Germinal center (tissue), 1 donor: ENCODE data around the gene TRPV4.

Experiments
- DNase-seq: peaks from one replicate; pipeline ENCODE4 v3.0.0; 2012; ENCODE audit warnings: mixed read lengths, low spot score

The TRPV4 gene

DNA sequence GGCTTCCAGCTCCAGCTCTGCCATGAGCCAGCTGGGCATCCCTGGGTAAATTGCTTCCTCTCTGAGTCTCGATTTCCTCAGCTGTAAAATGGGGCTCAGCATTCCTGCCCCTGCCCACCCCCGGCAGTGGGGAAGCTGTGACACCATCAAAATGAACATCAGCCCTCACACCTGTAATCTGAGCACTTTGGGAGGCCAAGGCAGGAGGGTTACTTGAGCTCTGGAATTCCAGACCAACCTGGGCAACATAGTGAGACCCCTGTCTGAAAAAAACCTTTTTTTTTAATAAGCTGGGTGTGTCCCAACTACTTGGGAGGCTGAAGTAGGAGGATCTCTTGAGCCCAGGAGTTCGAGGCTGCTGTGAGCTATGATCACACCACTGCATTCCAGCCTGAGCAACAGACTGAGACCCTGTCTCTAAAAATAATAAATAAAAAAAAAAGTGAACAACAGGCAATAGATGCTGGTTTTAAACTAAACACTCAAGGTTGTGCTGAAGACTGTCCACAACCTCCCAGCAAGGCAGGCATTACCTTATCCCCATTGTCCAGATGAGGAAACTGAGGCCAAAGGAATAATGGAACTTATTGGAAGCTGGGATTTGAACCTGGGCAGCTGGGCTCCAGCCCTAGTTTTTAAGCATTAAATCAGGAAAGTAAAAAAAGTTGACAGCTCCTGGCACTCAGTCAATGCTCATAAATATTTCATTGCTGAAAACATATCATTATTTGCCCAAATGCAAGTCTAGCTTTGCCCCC, 4.3 kb downstream of the TRPV4 start:
- DNase-seq, result no peak

DNA sequence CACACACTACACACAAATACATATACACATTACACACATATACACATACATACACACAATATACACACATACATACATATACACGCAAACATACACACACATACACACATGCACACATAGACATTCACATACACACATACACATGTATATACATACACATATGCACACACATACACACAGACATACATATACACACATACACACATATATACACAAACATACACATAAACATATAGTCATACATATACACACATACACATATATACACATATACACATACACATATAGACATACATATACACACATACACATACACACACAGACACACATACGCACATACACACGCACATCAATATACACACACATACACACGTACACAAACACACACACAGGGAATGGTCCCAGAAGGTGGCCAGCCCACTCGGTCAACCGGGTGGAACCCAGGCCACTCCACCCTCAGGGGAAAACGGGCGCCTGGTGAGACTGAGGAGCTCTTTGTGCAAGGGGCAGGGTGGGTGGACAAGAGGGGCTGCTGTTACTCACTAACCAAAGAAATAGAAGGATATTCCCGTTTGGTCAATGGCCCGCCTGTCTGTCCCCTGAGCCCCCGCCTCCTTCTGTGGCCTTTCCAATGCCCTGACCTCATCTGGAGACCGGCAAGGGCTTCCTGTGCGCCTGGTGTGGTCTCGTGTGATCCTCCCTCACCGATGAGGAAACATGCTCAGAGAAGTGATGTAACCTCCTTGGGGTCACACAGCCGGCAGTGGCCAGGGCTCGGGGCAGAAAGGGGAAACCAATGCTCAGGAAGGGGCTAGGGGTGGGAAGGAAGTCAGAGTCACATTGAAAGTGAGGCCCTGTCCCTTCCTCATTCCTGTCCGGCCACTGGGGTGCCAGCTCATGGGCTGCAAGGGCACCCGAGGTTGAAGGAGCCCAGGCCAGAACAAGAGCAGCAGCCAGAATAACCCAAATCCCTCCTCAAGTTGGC, 5.3 kb downstream of the TRPV4 start:
- DNase-seq, result no peak

GRCh38 chr12:109827080-109827479, 6.1 kb downstream of the TRPV4 start:
- no peak for DNase-seq

- no peak for DNase-seq
Measured at GRCh38 chr12:109824731-109825130, 8.5 kb downstream of the TRPV4 start.

GRCh38 chr12:109822951-109823411, 10.2 kb downstream of the TRPV4 start:
- DNase-seq, result no peak

DNA sequence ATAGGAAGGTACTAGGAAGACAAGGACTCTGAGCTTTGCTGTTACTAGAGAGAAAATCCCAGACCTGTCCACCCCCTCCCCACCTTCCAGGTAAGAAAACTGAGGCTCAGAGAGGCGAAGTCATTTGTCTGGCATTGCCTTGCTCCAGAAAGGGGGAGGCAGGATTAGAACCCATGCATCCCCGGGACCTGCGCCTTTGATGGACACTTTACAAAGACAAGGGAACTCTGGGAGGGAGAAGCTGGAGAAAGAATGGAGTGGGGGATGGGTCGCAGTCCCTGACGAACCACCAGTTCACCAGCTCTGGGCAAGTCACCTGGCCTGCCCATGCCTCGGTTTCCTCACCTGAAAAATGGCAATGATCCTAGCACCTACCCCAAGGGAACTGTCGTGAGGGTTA, 10.8 kb downstream of the TRPV4 start:
- no peak for DNase-seq

DNA sequence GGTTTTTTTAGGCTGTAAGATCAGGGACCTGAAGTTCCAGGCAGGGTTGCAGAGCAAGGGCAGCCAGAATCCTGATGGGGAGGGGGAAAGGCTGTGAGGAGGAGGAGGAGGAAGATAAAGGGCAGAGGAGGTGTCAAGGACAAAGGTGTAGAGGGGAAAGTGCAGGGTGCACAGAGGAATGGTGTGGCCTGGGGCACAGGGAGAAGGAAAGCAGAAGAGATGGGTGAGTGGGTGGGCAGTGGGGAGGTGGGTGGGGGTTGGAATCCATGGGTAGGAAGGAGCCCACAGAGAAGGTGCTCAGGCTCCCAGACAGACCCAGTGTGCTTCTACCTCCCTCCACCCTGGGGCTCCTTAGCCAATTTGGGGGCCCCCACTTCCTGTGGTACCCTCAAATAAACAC, 11.2 kb downstream of the TRPV4 start:
- DNase-seq, result no peak

DNA sequence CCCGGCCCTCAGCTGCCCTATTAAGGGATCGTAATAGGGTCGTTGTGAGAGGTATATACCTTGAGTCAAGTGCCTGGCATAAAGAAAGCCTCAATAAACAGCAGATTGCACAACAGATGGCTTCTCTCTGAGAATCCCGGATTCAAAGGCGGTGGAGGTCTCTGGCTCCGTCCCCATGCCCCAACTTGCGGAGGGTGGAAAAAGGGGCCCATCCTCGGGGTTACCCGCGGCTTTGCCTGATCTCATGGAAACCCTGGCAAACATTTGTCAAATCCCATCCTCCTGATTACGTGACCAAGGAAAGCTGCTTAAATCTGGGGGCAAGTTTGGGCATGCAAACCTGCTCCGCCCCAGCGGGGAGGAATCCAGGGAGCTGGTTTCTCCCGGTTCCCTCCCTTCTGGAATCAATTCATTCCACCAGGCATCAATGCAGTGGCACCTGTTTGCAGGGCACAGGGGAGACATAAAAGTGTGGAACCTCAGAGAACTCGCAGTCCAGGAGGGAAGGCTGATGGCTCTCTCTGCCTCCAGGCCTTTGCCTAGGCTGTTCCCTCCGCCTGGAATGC, 12.3 kb downstream of the TRPV4 start:
- no peak for DNase-seq

- DNase-seq, result no peak
Measured at GRCh38 chr12:109818905-109819500, 14.2 kb downstream of the TRPV4 start.

GRCh38 chr12:109818253-109818652, 14.9 kb downstream of the TRPV4 start:
- no peak for DNase-seq

- no peak for DNase-seq
Measured at GRCh38 chr12:109817627-109818231, 15.5 kb downstream of the TRPV4 start.

DNA sequence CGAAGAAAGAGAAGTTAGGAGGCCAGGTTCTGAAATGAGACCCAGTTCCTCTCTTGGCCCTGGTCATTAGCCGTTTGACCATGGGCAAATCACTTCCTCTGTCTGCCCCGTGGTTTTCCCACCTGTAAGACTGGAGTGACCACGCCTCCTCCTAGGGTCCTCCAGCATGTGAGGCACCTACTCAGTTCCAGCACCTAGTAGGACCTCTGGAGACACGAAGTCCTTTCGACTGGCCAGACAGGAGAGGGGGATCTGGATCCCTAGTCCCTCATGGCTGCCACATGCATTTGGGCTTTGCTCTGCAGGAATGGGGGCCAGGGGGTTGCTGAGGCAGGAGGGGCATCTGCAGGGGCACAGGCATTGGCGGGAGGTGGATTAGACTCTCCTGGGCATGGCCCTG, 16.3 kb downstream of the TRPV4 start:
- DNase-seq, result no peak

DNA sequence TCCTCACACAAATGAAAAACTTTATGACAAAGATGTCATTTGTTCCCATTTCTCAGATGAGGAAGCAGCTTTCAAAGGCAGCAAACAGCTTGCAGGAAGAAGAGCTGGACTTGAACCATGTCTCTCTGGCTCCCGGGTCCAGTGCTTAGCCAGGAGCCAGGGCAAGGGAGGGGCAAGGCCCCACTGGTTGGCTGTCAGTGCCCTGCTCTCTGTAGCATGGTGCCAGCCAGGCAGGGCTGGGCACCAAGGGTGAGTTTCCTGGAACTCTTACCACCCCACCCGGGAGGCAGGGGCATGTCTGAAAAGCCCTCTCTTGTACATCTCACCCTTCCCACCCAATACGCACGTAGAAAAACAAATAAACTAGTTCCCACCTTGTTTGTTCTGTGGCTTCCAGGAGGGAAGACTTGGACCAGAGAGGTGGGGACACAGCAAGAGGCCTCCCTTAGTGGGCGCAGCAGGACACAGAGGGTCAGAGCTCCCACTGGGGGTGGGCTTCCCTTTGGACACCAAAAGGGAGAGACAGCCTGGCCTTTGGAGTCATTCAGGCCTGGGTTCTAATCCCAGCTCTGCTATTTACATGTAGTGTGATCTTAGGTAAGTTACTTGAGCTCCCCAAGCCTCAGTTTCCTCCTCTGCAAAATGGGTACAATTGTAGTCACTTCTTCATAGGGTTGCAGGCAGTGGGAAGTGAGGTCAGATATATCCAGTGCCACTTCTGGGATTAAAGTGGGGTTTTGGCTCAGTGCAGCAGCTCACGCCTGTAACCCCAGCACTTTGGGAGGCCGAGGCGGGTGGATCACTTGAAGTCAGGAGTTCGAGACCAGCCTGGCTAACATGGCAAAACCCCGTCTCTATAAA, 17.2 kb downstream of the TRPV4 start:
- DNase-seq, result no peak

- DNase-seq, result no peak
Measured at GRCh38 chr12:109815225-109815624, 18.0 kb downstream of the TRPV4 start.

GRCh38 chr12:109814600-109815150, 18.5 kb downstream of the TRPV4 start:
- DNase-seq, result no peak

- DNase-seq, result no peak
Measured at GRCh38 chr12:109813810-109814416, 19.3 kb downstream of the TRPV4 start.

GRCh38 chr12:109811624-109811995, 21.6 kb downstream of the TRPV4 start:
- no peak for DNase-seq

DNA sequence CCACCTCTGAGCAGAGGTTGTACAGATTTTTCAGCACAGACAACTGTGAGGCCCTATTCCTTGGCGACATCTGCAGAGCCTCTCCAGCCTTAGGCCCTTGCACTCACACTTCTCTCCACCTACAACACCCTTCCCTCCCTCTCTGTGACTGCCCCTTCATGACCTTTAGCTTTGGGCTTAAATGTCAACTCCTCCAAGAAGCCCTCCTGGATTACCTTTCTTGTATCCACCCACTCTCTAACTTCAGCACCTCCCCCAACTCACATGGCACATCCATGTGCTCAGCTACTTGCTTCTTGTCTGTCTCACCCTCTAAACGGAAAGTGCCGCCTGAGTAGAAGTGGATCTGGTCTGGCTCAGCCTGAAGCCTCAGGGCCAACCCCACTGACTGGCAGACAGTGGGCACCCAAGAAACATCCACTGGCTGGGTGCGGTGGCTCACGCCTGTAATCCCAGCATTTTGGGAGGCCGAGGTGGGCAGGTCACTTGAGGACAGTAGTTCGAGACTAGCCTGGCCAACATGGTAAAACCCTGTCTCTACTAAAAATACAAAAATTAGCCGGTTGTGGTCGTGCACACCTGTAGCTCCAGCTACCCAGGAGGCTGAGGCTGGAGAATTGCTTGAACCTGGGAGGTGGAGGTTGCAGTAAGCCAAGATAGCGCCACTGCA, 22.1 kb downstream of the TRPV4 start:
- no peak for DNase-seq

GRCh38 chr12:109808876-109809646, 24.1 kb downstream of the TRPV4 start:
- no peak for DNase-seq
